ENCODE measurements around the gene VAMP2.

The VAMP2 gene

DNA sequence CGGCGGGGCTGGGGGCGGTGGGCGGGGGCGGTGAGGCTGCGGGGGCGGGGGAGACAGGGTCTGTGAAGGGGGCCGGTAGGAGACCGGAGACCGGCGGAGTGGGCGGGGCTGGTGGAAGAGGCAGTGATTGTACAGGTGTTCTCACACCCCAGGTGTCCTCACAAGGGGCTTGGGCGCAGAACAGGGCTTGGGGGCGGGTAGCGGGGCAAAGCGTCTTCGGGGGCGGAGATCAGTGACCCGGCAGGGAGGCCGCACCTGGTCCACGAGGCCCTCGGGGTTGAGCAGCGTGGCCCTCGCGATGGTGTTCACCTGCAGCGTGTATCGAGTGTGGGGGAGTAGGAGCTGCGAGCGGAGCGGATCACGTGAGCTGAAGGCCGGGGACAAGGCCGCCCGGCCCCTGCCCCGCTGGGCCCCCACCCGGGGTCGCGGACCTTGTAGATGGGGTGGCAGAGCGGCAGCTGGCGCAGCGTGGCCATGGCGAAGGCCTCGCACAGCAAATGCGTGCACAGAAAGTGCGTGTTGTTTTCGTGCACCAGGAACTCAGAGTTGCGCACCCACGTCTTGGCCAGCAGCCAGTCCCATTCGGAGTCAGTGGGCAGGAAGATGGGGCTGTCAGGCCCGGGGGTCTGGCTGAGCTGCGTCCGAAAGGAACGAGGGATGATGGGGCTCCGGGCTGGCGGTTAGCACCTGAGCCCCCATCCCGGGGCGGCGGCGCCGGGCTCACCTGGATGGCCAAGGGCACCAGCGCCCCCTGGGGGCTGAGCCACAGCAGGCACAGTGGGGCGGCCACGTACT is 52.9 kb downstream of the VAMP2 start:
- TF ChIP-seq SIN3A (IDR thresholded peaks at IDR 0.05; ENCODE audit: borderline replicate concordance, insufficient read depth, low read length) (no peak), TAF1 (IDR thresholded peaks at IDR 0.05; ENCODE audit: borderline replicate concordance, insufficient read depth, low read length) (no peak)
